ENCODE measurements around the gene ITPR1.

Gene ITPR1

GRCh38 chr3:4577721-4578120 lies 84.6 kb downstream of the ITPR1 start:
- TF ChIP-seq EZH2phosphoT487 (IDR thresholded peaks at IDR 0.05; ENCODE audit: borderline replicate concordance) (no peak), CTCF (conservative IDR thresholded peaks at IDR 0.05; ENCODE audit: low read length) (no peak)

GRCh38 chr3:4580346-4581123 lies 87.4 kb downstream of the ITPR1 start:
- H2AFZ ChIP-seq (ENCODE audit: low read length), result no peak overlapping the region
- no peaks in the 10 kb centered on the region for H3K27me3 ChIP-seq (ENCODE audit: insufficient read depth, low read length, poor library complexity, severe bottlenecking)
- TF ChIP-seq EZH2phosphoT487 (IDR thresholded peaks at IDR 0.05; ENCODE audit: borderline replicate concordance), result no peak
- peaks cover 65% of the 10 kb centered on the region; the same call in 1 of the 2 replicates for H3K79me2 ChIP-seq (ENCODE audit: insufficient read depth, low read length)
- H3K4me1 ChIP-seq (ENCODE audit: insufficient read depth, low read length, poor library complexity, severe bottlenecking), result peaks cover 41% of the 10 kb centered on the region
- peaks cover 11% of the 10 kb centered on the region for H4K20me1 ChIP-seq (ENCODE audit: insufficient read depth, low read length, poor library complexity, severe bottlenecking)
- no peaks in the 10 kb centered on the region for H3K36me3 ChIP-seq (ENCODE audit: insufficient read depth, low read length)
- no peaks in the 10 kb centered on the region for H3K9me3 ChIP-seq (ENCODE audit: insufficient read depth, low read depth, low read length)
- no peak overlapping the region for H3K4me2 ChIP-seq (ENCODE audit: low read depth, low read length, poor library complexity, severe bottlenecking)
- no peak overlapping the region for H3K9ac ChIP-seq (ENCODE audit: low read depth, low read length, poor library complexity, severe bottlenecking)
- no peaks in the 10 kb centered on the region for H3K9me2 ChIP-seq (replicated peaks; ENCODE audit: low read depth, low read length)
- no peak overlapping the region for H3K4me3 ChIP-seq (ENCODE audit: low read length, poor library complexity, severe bottlenecking)
- no peaks in the 10 kb centered on the region for H3F3A ChIP-seq (ENCODE audit: low read depth)

More at GRCh38 chr3:4577721-4578120, 84.6 kb downstream of the ITPR1 start:
- no peaks in the 10 kb centered on the region for H3F3A ChIP-seq (ENCODE audit: low read depth)
- no peak overlapping the region for H3K4me2 ChIP-seq (ENCODE audit: low read depth, low read length, poor library complexity, severe bottlenecking)
- no peaks in the 10 kb centered on the region for H3K9me2 ChIP-seq (replicated peaks; ENCODE audit: low read depth, low read length)
- H3K27me3 ChIP-seq (ENCODE audit: insufficient read depth, low read length, poor library complexity, severe bottlenecking), result no peaks in the 10 kb centered on the region
- H3K4me1 ChIP-seq (ENCODE audit: insufficient read depth, low read length, poor library complexity, severe bottlenecking), result peaks cover 18% of the 10 kb centered on the region
- no peak overlapping the region for H2AFZ ChIP-seq (ENCODE audit: low read length)
- H3K36me3 ChIP-seq (ENCODE audit: insufficient read depth, low read length), result no peaks in the 10 kb centered on the region
- H3K4me3 ChIP-seq (ENCODE audit: low read length, poor library complexity, severe bottlenecking), result no peak overlapping the region
- no peak overlapping the region for H3K9ac ChIP-seq (ENCODE audit: low read depth, low read length, poor library complexity, severe bottlenecking)
- H4K20me1 ChIP-seq (ENCODE audit: insufficient read depth, low read length, poor library complexity, severe bottlenecking), result peaks cover 8% of the 10 kb centered on the region
- peaks cover 60% of the 10 kb centered on the region; the same call in 1 of the 2 replicates for H3K79me2 ChIP-seq (ENCODE audit: insufficient read depth, low read length)
- no peaks in the 10 kb centered on the region for H3K9me3 ChIP-seq (ENCODE audit: insufficient read depth, low read depth, low read length)

GRCh38 chr3:4581124-4581424 lies 87.9 kb downstream of the ITPR1 start:
- Histone ChIP-seq H3K79me2 (ENCODE audit: insufficient read depth, low read length) (peaks cover 66% of the 10 kb centered on the region; the same call in 1 of the 2 replicates), H3K9me2 (replicated peaks; ENCODE audit: low read depth, low read length) (no peaks in the 10 kb centered on the region), H3K27me3 (ENCODE audit: insufficient read depth, low read length, poor library complexity, severe bottlenecking) (no peaks in the 10 kb centered on the region), H3K4me3 (ENCODE audit: low read length, poor library complexity, severe bottlenecking) (no peak overlapping the region), H3K4me2 (ENCODE audit: low read depth, low read length, poor library complexity, severe bottlenecking) (no peak overlapping the region), H3F3A (ENCODE audit: low read depth) (no peaks in the 10 kb centered on the region), H4K20me1 (ENCODE audit: insufficient read depth, low read length, poor library complexity, severe bottlenecking) (peaks cover 11% of the 10 kb centered on the region), H3K36me3 (ENCODE audit: insufficient read depth, low read length) (no peaks in the 10 kb centered on the region), H3K9me3 (ENCODE audit: insufficient read depth, low read depth, low read length) (no peaks in the 10 kb centered on the region), H3K9ac (ENCODE audit: low read depth, low read length, poor library complexity, severe bottlenecking) (no peak overlapping the region), H2AFZ (ENCODE audit: low read length) (no peak overlapping the region), H3K4me1 (ENCODE audit: insufficient read depth, low read length, poor library complexity, severe bottlenecking) (peaks cover 42% of the 10 kb centered on the region)
- TF ChIP-seq CTCF (conservative IDR thresholded peaks at IDR 0.05; ENCODE audit: low read length) (no peak), EZH2phosphoT487 (IDR thresholded peaks at IDR 0.05; ENCODE audit: borderline replicate concordance) (no peak)

- TF ChIP-seq EZH2phosphoT487 (IDR thresholded peaks at IDR 0.05; ENCODE audit: borderline replicate concordance) (no peak), CTCF (conservative IDR thresholded peaks at IDR 0.05; ENCODE audit: low read length) (no peak)
- Histone ChIP-seq H3K9me2 (replicated peaks; ENCODE audit: low read depth, low read length) (no peaks in the 10 kb centered on the region), H4K20me1 (ENCODE audit: insufficient read depth, low read length, poor library complexity, severe bottlenecking) (peaks cover 11% of the 10 kb centered on the region), H3K4me3 (ENCODE audit: low read length, poor library complexity, severe bottlenecking) (no peak overlapping the region), H3K9ac (ENCODE audit: low read depth, low read length, poor library complexity, severe bottlenecking) (no peak overlapping the region), H3K36me3 (ENCODE audit: insufficient read depth, low read length) (no peaks in the 10 kb centered on the region), H2AFZ (ENCODE audit: low read length) (no peak overlapping the region), H3F3A (ENCODE audit: low read depth) (no peaks in the 10 kb centered on the region), H3K4me1 (ENCODE audit: insufficient read depth, low read length, poor library complexity, severe bottlenecking) (peaks cover 46% of the 10 kb centered on the region), H3K27me3 (ENCODE audit: insufficient read depth, low read length, poor library complexity, severe bottlenecking) (no peaks in the 10 kb centered on the region), H3K9me3 (ENCODE audit: insufficient read depth, low read depth, low read length) (no peaks in the 10 kb centered on the region), H3K79me2 (ENCODE audit: insufficient read depth, low read length) (peaks cover 70% of the 10 kb centered on the region; the same call in 1 of the 2 replicates), H3K4me2 (ENCODE audit: low read depth, low read length, poor library complexity, severe bottlenecking) (no peak overlapping the region)
Measured at GRCh38 chr3:4581498-4581897, 88.3 kb downstream of the ITPR1 start.

Data from Loucy (cell line).